HG03342 (cell line): Measurements from ENCODE around the gene FBXO3.

Experiments used
- ATAC-seq: cut with Tn5 transposase; IDR thresholded peaks from one replicate; pipeline ENCODE4 v1.9.1; 2021; ENCODE audit warnings: mild to moderate bottlenecking, moderate library complexity; ENCODE audit not compliant: unreplicated experiment

The FBXO3 gene

DNA sequence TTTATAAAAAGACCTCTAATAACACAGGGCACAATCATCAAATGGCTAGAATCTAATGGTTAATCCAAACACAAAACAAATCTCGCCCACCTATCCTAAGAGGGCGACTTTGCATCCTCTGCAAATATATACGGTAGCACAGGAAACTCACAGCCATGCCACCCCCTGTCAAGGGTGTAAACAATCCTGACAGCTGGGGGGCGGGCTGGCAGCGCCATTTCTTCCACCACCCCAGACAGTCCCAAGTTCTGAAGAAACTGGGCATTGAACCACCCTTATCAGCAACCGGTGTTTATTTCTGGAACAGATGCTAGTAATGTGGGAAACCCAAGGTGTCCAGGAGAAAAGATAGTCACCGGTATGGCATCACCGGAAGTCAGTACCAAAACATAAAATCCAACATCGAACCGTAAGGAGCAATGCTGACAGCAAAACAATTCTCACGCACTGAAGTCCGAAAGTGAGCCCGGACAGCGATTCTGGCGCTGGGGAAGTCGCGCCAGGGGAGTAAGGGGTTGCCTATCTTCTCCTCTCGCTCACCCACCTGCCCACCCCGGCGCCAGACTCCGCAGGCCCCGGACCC is 825 bp downstream of the FBXO3 start:
- peak; percentile 3 for ATAC-seq

DNA sequence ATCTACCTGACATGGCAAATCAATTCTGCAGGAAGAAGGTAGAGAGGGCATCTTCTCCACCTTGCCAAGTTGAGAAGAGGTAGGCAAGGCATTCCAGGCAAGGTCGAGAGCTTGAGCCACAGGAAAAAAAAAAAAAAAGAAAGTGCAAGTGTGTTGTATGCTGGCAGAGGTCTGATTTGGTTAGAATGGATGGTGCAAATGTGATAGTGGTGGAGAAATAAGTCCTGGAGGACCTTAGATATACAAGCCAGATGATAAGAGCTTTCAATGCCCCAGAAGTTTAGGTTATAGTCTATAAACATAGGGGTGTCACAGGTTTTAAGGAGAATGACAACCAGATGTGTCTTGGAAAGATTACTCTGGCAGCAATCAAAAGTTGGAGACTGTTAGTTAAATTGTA is 1.4 kb downstream of the FBXO3 start:
- no peak for ATAC-seq

- ATAC-seq, result no peak
Observed at GRCh38 chr11:33772300-33772699, 2.0 kb downstream of the FBXO3 start.

DNA sequence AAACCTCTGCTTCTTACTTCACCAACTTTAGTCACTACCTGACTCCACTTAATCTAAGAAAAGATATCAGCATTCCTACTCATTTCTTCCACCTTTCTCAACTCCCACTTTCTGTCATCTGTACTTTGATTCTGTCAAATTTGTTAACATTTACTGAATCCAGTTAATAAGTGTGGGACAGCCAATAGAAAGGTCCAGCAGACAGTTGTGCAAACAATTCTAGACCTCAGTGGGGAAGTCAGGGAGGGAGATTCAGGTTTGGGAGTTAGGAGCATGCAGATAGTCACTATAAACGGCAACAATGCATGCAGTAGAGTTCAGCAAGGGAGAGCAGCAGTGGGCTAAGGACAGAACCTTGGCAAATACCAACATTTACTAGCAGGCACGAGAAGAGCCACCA is 4.1 kb downstream of the FBXO3 start:
- ATAC-seq, result no peak

- ATAC-seq, result no peak
Observed at GRCh38 chr11:33769542-33769941, 4.8 kb downstream of the FBXO3 start.

DNA sequence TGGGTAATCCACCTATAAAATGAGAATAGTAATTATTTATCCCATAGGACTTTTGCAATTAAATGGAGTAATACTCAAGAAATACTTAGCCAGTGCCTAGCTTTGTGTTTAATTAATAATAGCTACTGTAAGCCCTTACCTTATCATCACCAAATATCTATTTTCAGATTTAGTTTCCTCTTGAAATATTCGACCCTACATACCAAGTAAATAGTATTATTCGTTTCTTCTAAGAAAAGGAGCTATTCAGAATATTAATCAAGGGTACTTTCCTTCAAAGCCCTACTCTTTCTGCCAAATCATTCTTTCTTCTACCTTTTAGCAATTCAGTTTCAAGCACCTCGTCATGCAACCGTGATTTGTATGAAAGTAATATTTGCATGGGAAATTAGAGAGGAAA is 6.7 kb downstream of the FBXO3 start:
- no peak for ATAC-seq

GRCh38 chr11:33766085-33766484 is 8.2 kb downstream of the FBXO3 start:
- ATAC-seq, result no peak

DNA sequence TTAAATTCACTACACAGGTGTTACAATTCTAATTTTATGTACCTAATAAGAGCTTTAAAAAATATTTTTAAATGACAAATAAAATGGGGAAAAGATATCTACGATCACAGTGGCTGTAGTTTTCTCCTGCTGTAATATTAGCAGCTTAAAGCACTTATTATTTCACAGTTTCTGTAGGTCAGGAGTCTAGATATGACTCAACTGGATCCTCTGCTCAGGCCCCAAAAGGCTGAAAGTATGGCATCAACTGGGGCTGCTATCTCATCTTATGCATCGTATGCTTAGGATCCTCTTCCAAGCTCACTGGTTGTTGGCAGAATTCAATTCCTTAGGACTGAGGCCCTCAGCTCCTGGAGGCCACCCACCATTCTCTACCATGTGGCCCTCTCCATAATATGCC is 12.8 kb downstream of the FBXO3 start:
- ATAC-seq, result peak; percentile 74

DNA sequence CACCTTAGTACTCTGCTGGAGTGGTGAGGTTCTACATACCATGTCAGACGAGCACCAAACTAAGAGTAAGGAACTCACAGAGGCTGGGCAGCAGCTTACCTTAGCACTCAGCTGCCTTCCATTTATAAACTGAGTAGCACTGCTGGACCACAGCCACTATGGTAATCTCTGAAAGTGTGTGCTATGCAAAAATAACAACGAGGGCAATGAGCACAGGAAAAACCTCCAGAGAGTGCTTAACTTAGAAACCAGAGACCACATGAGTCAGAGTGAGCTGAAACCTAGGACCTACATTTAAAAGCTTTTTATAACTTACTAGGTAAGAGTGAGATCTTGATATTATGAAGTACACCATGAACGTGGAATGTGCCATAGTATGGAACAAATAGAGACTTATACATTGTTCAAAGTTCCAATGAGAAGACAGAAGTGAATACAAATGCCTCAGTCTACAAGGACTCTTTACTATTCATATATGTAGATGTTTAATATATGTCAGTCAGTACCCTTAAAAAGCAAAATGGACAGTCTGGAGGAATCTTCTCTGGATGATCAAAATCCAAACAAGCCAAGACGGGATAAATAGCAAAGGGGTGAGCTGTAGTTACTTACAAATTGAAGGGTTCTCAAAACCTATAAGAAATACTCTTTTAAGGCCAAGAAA is 20.9 kb downstream of the FBXO3 start:
- ATAC-seq, result peak; percentile 96

DNA sequence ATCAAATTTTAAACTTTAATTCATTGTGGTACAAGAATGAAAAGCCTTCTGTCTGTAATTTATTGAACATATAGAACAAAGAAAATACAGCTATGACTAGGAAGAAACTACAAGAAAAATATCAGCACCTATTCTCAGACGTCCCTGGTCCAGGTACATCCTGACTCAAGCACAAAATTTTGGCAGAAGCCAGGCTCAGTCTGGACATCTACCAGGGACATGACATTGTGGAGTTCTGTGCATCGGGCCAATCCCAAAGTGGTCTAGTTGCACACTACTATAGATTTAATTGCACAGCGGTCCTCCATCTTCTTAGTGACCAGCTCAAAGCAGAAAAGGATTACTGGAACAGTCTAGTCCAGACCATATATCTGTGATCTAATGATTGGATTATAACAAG is 22.4 kb downstream of the FBXO3 start:
- ATAC-seq, result no peak

DNA sequence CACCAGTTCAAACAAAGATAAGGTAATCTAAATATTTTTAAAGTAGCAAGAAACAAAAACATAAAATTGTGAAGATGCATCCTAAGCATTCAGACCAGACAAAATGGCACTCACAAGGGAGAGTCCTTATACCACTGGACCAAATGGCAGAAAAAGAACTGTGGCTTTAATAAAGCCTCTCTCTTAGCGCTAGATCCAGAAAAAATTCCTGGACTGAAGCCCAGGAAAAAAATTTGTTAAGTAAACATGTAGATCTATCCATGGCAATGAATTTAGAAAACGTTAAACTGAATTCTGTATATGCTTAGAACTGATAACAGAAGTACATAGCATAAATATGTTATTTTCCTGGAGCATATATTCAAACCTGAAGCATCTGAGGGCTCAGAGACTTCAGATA is 26.3 kb downstream of the FBXO3 start:
- no peak for ATAC-seq

DNA sequence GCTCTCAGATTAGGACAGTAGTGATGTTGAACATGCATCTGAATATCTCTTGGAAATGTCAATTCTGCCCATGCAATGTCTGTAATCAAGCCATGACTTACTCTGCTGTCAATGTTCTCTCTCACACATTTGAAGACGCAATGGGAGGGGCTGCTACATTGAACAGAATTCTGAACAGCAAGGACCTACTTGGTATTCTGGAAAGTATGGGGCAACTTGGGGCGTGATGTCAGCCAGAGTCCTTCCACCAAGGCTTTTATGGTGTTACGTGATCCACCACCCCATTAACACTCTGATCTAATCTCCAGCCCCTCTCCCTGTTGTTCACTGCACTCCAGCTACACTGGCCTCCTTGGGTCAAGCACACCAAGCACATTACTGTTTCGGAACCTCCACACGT is 31.0 kb downstream of the FBXO3 start:
- ATAC-seq, result no peak

GRCh38 chr11:33742249-33742851 is 32.0 kb downstream of the FBXO3 start:
- ATAC-seq, result no peak

DNA sequence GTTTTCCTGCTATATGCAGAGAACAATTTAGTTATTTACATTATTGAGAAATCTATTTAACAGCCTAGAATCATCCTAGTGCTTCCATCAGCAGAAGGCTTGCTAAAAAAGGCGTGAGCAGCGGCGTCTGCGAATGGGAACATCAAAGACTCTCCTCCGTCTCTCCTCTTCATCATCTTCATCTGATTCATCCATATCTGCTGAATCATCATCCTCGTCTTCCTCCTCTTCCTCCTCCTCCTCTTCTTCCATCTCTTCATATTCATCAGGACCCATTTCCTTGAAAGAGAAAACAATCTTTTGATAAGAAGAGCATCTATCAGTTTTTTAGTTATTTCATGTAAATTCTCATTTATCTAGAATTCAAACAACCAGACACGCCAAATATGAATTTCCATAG is 32.5 kb downstream of the FBXO3 start:
- ATAC-seq, result no peak

- no peak for ATAC-seq
Observed at GRCh38 chr11:33737362-33737821, 36.9 kb downstream of the FBXO3 start.

DNA sequence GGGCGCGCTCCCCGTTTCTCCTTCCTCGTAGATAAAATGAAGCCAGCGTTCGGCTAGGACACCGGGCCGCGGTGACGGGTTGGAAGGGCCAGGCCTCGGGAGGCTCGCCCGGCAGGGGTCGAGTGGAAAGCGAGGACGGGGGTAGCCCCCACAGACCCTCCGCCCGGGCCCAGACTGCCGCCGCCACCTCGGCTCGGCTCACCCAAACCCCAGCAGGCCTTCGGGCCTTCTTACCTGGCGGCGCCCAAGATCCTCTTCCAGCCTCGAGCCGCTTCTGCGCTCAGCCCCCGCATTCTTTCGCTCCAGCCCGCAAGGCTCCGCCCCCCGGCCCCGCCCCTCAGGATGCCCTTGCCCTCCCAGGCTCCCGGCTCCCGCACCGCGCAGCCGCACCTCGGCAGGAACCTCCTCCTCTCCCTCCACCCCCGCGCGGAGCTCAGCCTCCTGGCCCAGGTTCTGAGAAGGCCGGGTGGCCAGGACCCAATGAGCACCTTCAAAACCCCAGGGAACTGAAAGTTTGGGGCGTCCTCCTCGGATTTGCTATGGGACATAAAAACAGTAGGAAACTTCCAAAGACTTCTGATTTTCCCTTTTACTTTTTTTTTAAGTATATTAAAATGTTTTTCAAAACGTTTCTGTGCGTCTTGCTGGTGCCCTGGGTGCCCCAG is 38.0 kb downstream of the FBXO3 start, which contains the start of gene CD59:
TSS of gene CD59 (minus strand) at position 276 of the 665 bp plus-strand sequence. CDS start 13,978 bp downstream, outside the sequence.
- peak; percentile 60 for ATAC-seq

DNA sequence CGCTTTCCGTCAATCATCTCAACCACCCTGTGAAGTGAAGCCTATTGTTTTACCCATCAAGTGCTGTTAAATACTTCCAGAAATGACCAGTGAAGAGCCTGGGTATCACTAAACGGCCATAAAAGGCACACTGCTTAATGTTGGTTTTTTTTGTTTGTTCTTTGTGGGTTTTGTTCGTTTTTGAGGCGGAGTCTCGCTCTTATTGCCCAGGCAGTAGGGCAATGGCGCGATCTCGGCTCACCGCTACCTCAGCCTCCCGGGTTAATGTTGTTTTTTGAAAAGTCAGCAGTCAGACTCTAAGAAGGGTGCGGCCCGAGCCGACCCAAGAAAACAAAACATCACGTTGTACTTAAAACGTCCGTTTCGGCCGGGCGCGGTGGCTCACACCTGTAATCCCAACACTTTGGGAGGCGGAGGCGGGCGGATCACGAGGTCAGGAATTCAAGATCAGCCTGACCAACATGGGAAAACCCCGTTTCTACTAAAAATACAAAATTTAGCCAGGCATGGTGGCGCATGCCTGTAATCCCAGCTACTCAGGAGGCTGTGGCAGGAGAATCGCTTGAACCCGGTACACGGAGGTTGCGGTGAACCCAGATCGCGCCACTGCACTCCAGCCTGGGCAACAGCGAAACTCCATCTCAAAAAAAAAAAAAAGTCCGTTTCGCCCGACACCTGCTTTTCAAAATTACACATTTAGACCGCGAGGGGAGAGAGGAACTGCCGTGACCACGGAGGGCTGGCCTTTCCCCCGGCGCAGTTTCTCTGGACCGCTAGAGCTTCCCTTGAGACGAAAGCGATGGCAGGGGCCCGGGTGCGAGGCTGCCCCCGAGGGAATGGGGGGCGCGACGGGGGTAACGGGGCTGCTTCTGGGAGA is 38.8 kb downstream of the FBXO3 start:
- ATAC-seq, result peak; percentile 47

- ATAC-seq, result no peak
Observed at GRCh38 chr11:33734441-33735270, 39.7 kb downstream of the FBXO3 start.

DNA sequence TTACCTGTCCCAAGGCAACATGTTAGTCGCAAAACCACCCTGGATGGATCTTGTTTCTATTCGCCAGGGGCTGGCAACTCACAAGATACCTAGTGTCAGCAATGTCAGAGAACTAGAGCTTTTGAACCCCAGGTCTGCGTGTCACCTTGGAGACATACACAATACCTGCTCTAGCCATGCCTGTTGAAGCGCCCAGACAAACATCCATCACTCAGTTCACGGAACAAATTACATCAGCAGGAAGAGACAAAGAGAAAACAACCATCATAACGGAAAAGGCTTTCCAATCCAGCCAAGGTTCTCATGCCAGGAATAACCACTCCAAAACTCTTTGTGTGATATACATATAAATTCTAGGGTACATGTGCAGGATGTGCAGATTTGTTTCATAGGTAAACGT is 40.3 kb downstream of the FBXO3 start:
- no peak for ATAC-seq
